C1 segment of cervical spinal cord (tissue), 14 donors: Measurements from ENCODE around the gene RASGRF2.
"Not testable (repeated sequence)": the region's sequence is repeated elsewhere in the genome, so short reads cannot be mapped to it uniquely, and the experiment has no call there.

Source experiments
- DNase-seq, 14 donors: peaks; one replicate each; lab custom pipeline; 2025; lab: John Stamatoyannopoulos, UW

RASGRF2 gene

GRCh38 chr5:81068063-81068462, 107.9 kb downstream of the RASGRF2 start:
- no peak for DNase-seq

DNA sequence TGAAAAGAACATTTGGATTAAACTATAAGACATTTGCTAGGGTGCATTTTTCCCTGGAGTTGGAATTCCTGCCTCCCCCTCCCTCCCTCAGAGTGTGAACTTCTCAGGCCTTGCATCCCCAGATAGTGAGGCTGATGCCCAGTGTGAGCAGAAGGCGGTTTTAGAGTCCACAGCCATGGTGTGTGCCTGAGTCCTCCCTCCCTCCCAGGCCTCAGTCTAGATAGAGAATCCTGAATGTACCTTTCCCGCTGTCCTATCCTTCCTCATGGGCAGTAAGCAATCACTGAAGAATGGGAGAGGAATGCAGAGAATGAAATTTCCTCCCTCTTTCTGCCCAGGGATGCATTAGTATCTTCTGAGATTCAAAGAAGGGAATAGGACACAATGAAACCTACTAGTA, 108.5 kb downstream of the RASGRF2 start:
- no peak for DNase-seq

DNA sequence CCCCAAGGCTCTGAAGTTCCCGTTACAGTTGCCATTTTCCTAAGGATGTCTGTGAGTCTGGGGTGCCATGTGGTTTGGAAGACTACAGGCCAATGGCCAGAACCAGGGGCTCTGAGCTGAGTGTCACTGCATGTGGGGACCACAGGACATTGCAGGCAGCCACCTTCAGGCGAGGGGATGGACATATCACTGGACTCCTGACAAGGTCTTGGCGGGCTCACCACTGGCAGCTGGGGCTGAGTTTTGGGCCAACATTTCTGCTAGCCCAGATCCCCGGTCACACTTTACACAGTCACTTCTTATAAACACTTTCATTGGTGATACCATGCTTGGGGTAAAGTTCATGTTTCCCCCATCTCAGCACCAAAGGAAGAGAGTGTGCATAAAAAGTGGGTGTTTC, 109.8 kb downstream of the RASGRF2 start:
- DNase-seq = no peak

DNA sequence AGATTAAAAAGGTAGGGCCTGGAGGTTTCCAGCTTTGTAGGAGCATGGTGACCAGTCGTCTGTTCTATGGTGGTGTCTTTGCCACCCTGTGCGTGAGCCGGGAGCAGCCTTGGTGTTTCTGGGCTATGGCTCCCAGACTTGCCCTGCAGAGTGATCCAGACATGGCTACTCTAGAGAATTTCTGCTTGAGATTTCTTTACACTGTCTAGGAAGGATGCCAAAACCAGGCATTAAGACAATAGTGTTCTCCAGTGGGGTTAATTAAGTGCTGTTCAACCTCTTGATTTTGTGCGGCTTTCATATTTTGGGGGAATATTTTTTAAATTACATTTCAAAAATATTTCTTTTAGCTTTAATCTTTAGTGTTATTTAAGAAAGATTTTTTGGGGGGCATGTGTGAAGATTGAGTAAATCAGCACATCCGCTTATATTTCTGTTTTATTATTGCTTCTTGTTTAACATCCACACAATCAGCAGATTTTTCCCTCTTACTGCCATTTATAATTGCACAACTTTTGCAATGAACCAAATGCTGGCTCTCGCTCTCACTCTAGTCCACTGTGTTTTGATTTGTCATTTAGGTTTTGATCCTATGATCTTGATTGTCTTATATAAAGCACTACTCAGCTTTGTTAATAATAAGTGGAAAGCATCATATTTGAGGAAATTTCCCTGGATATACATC, 110.5 kb downstream of the RASGRF2 start:
- no peak for DNase-seq

GRCh38 chr5:81075041-81075440, 114.9 kb downstream of the RASGRF2 start:
- DNase-seq = no peak

GRCh38 chr5:81077105-81077504, 116.9 kb downstream of the RASGRF2 start:
- no peak for DNase-seq

DNA sequence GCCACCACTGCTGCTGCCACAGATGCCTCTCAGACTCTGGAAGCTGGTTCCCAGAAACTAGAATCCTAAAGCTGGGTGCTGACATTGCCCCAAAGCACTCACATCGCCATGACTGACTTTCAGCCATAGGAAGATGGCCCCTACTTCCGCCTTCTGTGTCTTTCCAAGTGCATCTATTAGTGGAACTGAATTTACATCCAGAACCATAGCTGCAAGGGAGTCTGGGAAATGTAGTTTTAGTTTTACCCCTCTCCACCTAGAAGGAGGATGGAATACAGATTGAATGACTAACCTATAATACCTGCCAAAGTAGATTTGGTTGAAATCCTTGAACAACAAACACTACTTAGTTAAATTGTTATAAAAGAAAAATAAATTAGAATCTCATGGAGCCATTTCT, 118.8 kb downstream of the RASGRF2 start:
- DNase-seq = no peak

DNA sequence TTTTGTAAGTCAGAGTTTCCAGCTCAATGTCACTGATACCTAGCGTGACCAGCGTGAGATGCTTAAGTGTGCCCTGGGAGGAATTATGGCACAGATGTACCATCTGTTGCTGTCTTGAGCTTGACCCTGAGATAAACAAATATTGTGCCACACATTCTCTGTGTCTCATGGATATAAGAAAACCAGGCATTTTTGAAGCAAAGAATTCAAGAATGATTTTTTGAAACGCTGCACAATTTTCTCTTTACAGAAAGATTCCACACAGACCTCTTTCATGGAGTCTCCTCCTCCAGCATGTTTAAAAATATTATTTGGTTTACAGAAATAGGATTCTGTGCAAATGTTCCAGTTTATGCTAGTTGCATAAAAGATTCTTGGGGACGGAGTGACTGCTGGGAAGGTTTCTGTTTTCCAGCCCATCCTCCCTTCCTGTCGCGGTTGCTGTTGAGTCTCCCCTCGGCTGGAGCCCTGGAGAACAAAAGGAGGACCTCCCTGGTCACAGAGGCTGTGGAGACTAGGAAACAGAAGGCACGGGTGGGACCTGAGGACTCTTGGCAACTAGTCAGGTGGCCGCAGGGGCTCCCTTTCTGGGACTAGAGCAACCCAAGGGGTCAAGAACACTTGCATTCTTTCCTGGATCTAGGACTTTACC, 120.8 kb downstream of the RASGRF2 start:
- peak in 3 of 14 donors; percentile 22 to 57 (median 54) for DNase-seq

- DNase-seq = peak in 9 of 14 donors; percentile 20 to 57 (median 37)
Measured at GRCh38 chr5:81081461-81081835, 121.3 kb downstream of the RASGRF2 start.

DNA sequence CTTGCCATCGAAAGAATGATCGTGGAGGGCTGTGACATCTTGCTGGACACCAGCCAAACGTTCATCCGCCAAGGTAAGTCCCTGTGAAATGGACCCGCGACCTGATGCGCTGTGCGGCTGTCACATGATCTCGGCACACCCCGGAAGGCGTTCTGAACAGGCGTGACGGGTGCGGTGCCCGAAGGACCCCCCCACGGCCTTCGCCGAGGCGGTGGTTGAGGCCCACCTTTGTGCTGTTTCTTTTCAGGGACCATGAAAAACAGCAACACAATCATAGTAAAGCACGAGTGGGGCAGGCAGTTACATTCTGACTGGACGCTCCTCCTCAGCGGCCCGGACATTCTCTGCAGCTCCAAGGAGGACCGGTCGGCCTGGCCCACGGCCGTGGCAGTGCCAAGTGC, 126.7 kb downstream of the RASGRF2 start:
- DNase-seq = no peak

DNA sequence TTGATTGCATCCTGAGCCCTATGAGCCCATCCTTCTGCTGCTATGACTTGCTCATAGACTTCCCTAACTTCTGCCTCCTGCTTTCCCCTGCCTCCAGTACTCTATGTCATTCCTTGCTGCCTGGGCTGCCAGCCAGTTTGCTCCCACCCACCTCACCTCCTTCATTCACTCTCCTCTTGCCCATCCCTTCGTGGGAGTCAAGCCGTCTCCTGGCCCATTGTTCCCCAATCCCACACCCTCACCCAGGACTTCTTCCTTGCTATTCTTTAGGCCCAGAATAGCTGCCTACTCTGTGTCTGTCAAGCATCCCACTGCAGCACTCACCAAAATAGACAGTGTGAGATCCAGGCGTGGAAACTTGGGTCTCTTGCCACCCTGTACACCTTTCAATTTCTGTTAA, 131.0 kb downstream of the RASGRF2 start:
- DNase-seq = no peak

DNA sequence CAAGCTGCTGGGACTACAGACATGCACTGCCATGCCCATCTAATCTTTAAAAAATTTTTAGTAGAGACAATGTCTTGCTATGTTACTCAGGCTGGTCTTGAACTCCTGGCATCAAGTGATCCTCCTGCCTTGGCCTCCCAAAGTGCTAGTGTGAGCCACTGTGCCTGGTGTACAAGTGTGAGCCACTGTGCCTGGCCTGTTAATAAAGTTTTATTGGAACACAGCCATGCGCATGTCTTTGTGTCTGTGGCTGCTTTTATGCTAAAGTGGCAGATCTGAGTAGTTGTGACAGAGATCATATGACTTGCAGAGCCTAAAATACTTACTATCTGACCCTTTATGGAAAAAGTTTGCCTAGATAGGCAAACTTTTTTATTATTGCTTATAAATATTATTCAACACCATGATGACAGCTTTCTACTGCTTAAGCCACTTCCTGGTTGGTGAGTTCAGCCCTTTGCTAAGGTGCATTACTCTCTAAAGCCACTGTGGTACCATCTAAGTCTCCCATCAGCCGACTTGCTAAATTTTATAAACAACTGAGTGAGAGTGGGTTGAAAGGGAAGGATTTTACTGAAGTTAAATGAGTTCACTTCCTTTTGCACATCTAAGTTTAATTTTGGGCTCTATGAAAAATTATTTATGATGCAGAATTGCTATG, 133.5 kb downstream of the RASGRF2 start:
- DNase-seq = no peak

GRCh38 chr5:81095835-81096234, 135.7 kb downstream of the RASGRF2 start:
- no peak for DNase-seq

GRCh38 chr5:81097713-81098112, 137.6 kb downstream of the RASGRF2 start:
- DNase-seq = no peak

DNA sequence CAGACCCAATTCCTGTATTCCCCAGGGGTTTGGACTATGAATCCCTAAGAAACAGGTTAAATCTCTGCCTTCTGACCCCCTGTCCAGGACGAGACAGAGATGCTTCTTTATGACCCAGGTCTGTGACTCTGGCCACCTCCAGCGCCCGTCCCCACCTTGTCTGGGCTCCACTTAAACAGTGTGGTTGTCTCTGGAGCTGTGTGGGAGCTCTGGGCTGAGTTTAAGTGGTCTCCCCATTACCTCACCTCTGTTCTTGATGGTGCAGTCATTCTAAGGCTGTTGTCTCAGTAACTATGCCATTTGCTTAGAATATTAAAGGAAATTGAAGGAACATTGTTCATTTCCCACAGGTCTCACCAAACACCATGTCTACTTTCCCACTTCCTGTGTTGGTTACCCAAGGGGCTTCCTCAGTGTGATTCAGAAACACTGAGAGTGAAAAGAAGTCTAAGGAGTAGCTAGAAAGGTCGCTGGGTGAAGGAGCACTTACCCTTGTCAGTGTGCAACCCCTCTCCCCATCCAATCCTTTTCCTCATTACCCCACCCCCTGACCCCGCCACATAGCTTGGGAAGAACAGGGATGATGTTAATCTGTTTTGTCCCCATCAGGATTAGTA, 145.2 kb downstream of the RASGRF2 start:
- DNase-seq = no peak

GRCh38 chr5:81115261-81115660, 155.1 kb downstream of the RASGRF2 start:
- DNase-seq = no peak

DNA sequence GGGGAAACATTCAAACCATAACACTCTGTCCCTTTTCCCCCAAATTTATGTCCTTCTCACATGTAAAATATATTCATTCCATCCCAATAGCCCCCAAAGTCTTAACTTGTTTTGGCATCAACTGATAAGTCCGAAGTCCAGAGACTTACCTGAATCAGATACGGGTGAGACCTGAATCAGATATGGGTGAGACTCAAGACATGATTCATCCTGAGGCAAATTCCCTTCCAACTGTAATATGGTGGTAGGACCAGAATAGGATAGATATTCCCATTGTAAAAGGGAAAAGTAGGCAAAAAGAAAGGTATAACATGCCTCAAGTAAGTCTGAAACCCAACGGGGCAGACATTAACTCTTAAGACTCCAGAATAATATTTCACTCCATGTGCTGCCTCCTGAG, 157.4 kb downstream of the RASGRF2 start:
- DNase-seq = no peak

DNA sequence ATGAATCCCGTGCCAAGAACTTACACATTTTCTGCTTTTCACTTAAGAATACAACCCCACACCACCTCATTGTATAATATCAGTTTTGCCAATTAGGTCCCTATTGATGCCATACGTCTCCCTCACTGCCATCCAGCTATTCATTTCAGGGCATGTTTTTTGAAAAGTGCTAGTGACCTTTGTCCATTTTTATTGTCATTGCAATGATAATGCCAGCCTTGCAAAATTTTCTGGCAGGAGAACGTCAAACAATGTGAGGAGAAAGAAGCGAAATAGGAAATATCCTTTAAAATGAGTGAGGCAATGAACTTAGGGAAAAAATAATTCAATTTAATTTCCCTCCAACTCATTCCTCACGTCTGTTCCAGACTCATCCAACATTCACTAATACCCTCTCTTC, 161.1 kb downstream of the RASGRF2 start:
- DNase-seq = no peak

GRCh38 chr5:81121836-81122630, 161.9 kb downstream of the RASGRF2 start:
- no peak for DNase-seq

DNA sequence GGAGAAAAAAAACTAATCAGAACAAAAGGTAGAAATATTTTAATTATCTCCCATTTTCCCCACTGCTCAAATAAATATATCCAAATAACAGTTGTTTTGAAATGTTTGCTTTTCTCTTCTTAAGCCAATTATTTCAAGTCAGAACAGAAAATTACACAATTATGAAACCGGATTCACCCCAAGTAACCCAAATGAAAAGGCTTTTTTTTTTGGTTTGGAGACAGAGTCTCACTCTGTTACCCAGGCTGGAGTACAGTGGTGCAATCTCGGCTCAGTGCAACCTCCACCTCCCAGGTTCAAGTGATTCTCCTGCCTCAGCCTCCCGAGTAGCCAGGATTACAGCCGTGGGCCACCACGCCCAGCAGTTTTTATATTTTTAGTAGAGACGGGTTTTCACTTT, 164.5 kb downstream of the RASGRF2 start:
- DNase-seq = not testable (repeated sequence)

DNA sequence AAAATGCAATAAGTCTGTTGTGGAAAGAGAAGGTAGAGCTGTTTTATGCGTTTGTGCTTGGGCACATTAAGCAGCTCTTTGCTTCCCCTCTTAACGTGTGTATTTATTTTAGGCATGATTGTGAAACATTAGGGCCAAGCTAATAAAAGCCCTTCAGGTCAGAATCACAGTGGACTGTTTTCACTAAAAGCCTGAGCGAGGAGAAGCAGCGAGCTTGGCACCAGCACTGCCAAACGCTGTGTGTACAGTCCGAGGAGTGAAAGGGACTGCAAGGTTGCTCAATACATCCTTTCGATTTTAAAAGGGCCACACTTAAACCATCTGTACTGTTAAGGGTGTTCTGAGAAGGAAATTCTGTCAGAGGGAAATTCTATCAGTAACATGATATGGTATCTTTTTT, 165.8 kb downstream of the RASGRF2 start:
- no peak for DNase-seq

DNA sequence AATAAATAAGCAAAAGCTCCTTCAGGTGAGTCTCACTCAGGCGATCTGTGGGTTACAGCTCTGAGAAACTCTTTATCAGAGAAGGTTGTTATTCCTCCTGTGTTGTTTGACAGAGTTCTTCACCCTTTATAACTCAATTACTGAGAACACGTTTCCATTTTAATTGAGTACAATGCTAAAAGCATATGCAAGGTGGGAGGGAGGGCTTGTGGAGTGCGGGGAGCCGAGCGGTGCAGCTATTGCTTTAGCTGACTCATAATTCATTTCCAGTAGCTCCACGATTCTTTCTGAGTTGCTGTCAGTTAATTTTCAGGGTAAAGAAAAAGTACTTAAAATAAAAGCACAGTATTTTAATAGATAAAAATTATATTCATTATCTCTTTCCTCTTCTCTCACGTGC, 168.3 kb downstream of the RASGRF2 start:
- no peak for DNase-seq
